OCI-LY1 (cell line): ENCODE data around the gene PEX10.

Experiments
- EZH2 ChIP-seq: fragments of 200-600 bp; sonication (generic), shearing (Covaris generic); IDR thresholded peaks from 2 replicates; pipeline ENCODE4 v1.8.0; 2017; ENCODE audit warnings: borderline replicate concordance, mixed run types, mild to moderate bottlenecking, antibody characterized with exemption, low read length, moderate library complexity, mixed read lengths
- TF ChIP-seq, protein P1 (sequence below): fragments of 200-600 bp; sonication (generic), shearing (Covaris generic); IDR thresholded peaks from 2 replicates; pipeline ENCODE4 v1.5.1; 2017; ENCODE audit warnings: mild to moderate bottlenecking, antibody characterized with exemption, low read length, moderate library complexity, mixed read lengths

DNA sequence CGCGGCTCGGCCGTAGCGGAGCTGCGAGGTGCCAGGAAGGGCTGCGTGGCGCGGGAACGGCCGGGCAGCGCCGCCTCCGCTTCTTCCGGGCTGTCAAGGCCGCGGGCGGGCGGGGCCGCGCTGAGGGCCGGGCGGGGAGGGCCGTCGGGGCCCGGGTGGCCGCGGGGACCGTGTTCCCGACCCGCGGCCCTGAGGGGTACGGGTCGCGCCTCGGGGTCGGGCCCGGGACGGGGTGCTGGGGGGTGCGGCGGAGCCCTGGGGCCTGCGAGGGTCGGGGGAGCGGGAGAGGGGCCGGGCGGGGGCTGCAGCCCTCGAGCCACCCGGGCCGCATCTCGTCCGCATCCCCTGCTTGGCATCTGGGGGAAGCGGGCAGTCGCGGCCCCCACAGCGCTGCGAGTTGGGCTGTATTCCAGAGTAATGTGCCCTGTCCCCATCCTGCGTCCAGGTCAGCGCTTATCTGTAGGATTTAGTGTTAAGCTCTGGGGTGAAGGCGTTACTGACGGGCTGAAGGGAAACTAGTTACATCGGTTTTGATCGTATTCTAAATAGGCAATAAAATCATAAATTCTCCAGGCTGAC is 20.3 kb downstream of the PEX10 start:
- TF ChIP-seq, protein P1, sequence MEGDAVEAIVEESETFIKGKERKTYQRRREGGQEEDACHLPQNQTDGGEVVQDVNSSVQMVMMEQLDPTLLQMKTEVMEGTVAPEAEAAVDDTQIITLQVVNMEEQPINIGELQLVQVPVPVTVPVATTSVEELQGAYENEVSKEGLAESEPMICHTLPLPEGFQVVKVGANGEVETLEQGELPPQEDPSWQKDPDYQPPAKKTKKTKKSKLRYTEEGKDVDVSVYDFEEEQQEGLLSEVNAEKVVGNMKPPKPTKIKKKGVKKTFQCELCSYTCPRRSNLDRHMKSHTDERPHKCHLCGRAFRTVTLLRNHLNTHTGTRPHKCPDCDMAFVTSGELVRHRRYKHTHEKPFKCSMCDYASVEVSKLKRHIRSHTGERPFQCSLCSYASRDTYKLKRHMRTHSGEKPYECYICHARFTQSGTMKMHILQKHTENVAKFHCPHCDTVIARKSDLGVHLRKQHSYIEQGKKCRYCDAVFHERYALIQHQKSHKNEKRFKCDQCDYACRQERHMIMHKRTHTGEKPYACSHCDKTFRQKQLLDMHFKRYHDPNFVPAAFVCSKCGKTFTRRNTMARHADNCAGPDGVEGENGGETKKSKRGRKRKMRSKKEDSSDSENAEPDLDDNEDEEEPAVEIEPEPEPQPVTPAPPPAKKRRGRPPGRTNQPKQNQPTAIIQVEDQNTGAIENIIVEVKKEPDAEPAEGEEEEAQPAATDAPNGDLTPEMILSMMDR = no peak
- TF ChIP-seq EZH2 = no peak
